Bronchial smooth muscle cell (primary cell): ENCODE data around the gene TLR5. TPM values are rescaled to one million over a fixed set of nuclear protein-coding genes. Genes with fewer than 3 reads are reported as not detected.

Experiments
- total RNA-seq: library from RNA; depleted of rRNA; stranded (reverse); fragments of >200 nt; gene quantifications from 2 replicates; pipeline ENCODE4 v1.2.1, GENCODE V29; 2014

Gene TLR5
- under 0.01 TPM in 1 of 2 replicates, not detected in the other for total RNA-seq

GRCh38 chr1:223142795-223143536 is at the start of gene TLR5:
Gene TLR5, minus strand, starts transcription at chr1:223143248. Its CDS starts 30,217 bp downstream, at chr1:223113031.

Other genes starting within 250 kb of the TLR5 start
- under 0.01 TPM in 1 of 2 replicates, not detected in the other for gene SUSD4, start 220.9 kb upstream of the TLR5 start, total RNA-seq